IPS-NIHi7 (cell line): Measurements from ENCODE around the gene FCF1.

Experiments
- DNase-seq: peaks from one replicate; pipeline ENCODE4 v3.0.0; 2012; ENCODE audit warnings: mixed read lengths; ENCODE audit errors: extremely low spot score

Gene FCF1

DNA sequence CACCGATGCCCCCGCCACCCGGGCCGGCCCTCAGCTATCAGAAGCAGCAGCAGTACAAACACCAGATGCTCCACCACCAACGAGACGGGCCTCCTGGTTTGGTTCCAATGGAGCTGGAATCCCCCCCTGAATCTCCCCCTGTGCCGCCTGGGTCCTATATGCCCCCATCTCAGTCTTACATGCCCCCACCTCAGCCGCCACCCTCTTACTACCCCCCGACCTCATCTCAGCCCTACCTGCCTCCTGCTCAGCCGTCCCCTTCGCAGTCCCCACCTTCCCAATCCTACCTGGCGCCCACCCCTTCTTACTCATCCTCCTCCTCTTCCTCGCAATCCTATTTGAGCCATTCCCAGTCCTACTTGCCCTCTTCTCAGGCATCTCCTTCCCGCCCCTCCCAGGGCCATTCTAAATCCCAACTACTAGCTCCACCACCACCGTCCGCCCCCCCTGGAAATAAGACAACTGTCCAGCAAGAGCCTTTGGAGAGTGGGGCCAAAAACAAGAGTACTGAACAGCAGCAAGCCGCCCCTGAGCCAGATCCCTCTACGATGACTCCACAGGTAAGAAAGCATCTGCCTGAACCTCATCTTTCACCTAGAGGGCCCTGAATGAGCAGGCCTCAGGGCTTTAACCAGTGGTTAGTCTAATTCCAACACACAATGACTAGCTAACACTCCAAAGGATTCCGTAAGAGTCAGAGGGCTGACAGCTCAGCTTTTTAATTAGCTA lies 51.0 kb downstream of the FCF1 start:
- peak; percentile 43 for DNase-seq

GRCh38 chr14:74765721-74766120 lies 52.8 kb downstream of the FCF1 start:
- DNase-seq: no peak

GRCh38 chr14:74771399-74771798 lies 58.5 kb downstream of the FCF1 start:
- DNase-seq: no peak

DNA sequence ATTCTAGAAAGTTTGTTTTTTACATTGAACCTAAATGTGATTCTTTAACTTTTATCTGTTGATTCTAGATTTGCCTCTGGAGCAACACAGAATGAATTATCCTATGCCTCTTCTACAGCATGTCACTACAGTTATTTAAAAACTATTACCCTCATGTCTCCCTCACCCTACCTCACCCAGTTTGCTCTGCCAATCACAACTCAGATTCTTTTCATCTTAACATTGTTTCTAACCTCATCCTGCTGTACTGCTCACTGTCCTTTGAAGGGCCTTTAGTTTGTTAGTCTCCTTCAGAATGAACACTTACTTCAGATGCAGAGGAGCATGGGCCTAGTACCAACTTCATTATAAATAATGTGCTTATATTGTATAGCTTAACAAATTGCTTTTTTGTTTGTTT lies 71.7 kb downstream of the FCF1 start:
- no peak for DNase-seq

DNA sequence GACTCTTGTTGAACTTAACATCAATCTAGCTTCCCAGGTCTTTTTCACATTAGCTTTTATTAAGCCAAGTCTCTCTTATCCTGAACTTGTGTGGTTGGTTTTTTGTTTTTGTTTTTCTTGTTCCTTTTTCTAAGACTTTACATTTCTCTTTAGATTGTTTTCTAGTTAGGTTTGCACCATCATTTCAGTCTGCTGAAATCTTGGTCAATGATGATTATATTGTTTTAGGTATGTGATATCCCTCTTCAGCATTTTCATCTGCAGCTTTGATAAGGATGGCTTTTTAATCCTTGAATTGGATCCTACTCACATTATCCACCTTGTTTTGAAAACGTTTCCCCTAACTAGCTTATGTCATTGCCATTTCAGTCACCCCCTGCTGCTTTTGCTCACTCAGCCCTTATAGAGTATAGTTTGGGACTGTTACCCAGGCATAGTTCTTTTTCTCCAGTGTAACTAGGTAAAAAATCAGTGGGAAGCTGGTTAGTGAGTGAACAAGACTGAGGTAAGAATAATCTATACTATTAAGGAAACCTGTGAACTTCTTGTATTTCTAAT lies 72.2 kb downstream of the FCF1 start:
- DNase-seq: no peak

GRCh38 chr14:74786796-74787315 lies 73.9 kb downstream of the FCF1 start:
- DNase-seq: no peak
